Endothelial cell of umbilical vein (primary cell): ENCODE data around the gene TEK.

Experiments
- JUN ChIP-seq: IDR thresholded peaks from 2 replicates; pipeline ENCODE4 v1.6.1; 2011; ENCODE audit warnings: borderline replicate concordance, low read depth; ENCODE audit not compliant: insufficient read length, insufficient read depth
- POLR2A ChIP-seq: IDR thresholded peaks from 2 replicates; pipeline ENCODE4 v1.6.1; 2012; ENCODE audit warnings: low read depth, mild to moderate bottlenecking, control low read depth, low read length
- POLR2AphosphoS5 ChIP-seq: IDR thresholded peaks from 2 replicates; pipeline ENCODE4 v1.6.1; 2012; ENCODE audit warnings: low read depth, mild to moderate bottlenecking, control low read depth, low read length, moderate library complexity; ENCODE audit not compliant: insufficient read depth
- TF ChIP-seq, protein P1 (sequence below), 2 donors: IDR thresholded peaks; 1 replicate in 1 of 2; 2 replicates in 1 of 2; pipeline ENCODE4 v1.5.1; 2011; ENCODE audit warnings: low read length in 2 of 2, mild to moderate bottlenecking in 2 of 2, moderate library complexity in 2 of 2, control low read depth in 1 of 2, inconsistent platforms in 1 of 2, low read depth in 1 of 2; ENCODE audit not compliant: insufficient read depth in 1 of 2; ENCODE audit errors: extremely low read depth in 1 of 2

DNA sequence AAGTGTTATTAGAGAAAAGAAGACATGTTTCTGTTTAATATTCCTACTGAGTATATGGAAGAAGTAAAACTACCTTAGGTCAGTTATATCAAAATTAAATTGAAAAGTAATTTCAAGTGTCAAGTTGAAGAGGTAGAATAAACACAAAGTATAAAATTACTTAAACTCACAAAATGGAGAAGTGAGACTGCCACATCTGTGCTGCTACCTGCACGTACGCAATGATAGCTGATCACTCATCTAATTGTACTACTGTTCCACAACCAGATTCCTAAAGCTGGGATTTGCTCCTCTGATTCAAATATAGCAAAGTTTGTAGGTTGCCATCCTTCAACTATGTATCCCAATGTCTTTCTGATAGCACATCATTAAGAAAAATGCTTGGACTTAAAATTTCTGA is 163.1 kb downstream of the TEK start:
- TF ChIP-seq POLR2A, result no peak
- TF ChIP-seq POLR2AphosphoS5, result no peak
- TF ChIP-seq, protein P1, sequence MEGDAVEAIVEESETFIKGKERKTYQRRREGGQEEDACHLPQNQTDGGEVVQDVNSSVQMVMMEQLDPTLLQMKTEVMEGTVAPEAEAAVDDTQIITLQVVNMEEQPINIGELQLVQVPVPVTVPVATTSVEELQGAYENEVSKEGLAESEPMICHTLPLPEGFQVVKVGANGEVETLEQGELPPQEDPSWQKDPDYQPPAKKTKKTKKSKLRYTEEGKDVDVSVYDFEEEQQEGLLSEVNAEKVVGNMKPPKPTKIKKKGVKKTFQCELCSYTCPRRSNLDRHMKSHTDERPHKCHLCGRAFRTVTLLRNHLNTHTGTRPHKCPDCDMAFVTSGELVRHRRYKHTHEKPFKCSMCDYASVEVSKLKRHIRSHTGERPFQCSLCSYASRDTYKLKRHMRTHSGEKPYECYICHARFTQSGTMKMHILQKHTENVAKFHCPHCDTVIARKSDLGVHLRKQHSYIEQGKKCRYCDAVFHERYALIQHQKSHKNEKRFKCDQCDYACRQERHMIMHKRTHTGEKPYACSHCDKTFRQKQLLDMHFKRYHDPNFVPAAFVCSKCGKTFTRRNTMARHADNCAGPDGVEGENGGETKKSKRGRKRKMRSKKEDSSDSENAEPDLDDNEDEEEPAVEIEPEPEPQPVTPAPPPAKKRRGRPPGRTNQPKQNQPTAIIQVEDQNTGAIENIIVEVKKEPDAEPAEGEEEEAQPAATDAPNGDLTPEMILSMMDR (IDR thresholded peaks at IDR 0.05; ENCODE audit: extremely low read depth in 1 of 2, insufficient read depth in 1 of 2, low read depth in 1 of 2, low read length in 2 of 2), result no peak
- no peak for TF ChIP-seq JUN
